Heart right ventricle (tissue), 16 donors: ENCODE results near the gene OGDH. TPM values are rescaled to one million over a fixed set of nuclear protein-coding genes. Genes with fewer than 3 reads are reported as not detected.

ENCODE experiments used
- ATAC-seq, 8 donors: fragments of 200-7000 bp; cut with Tn5 transposase; one replicate each; pipeline ENCODE4 v1.9.1; 2020; ENCODE audit warnings: mild to moderate bottlenecking in 8 of 8, moderate library complexity in 8 of 8, moderate number of reproducible peaks in 1 of 8
- DNase-seq, 2 donors: peaks; one replicate each; pipeline ENCODE4 v3.0.0-alpha.2; 2020
- H3K27ac ChIP-seq, 10 donors: fragments of 200-600 bp; sonication (generic) in 2 of 10; one replicate each; pipeline versions ENCODE4 v1.5.0 to v1.8.0; 2020 to 2022; ENCODE audit warnings: mild to moderate bottlenecking in 3 of 10
- H3K27me3 ChIP-seq, 7 donors: fragments of 200-600 bp; one replicate each; pipeline ENCODE4 v1.8.0; 2021 to 2022; ENCODE audit warnings: mild to moderate bottlenecking in 2 of 7
- H3K36me3 ChIP-seq, 9 donors: fragments of 200-600 bp; sonication (generic) in 1 of 9; one replicate each; pipeline versions ENCODE4 v1.5.0 to v1.8.0; 2020 to 2022; ENCODE audit warnings: mild to moderate bottlenecking in 2 of 9
- H3K4me1 ChIP-seq, 9 donors: fragments of 200-600 bp; sonication (generic) in 1 of 9; one replicate each; pipeline versions ENCODE4 v1.5.0 to v1.8.0; 2020 to 2022; ENCODE audit warnings: mild to moderate bottlenecking in 4 of 9
- H3K4me3 ChIP-seq, 10 donors: fragments of 200-600 bp; sonication (generic) in 2 of 10; one replicate each; pipeline versions ENCODE4 v1.5.0 to v1.8.0; 2020 to 2022; ENCODE audit warnings: mild to moderate bottlenecking in 7 of 10, moderate library complexity in 2 of 10
- H3K9me3 ChIP-seq, 11 donors: fragments of 200-600 bp in 10 of 11; sonication (generic) in 2 of 11; one replicate each; pipeline versions ENCODE4 v1.5.0 to v1.8.0; 2013 to 2022; ENCODE audit warnings: mild to moderate bottlenecking in 2 of 11, control low read depth in 1 of 11, moderate library complexity in 1 of 11
- CTCF ChIP-seq, 9 donors: fragments of 200-600 bp; sonication (generic) in 2 of 9; IDR thresholded peaks; one replicate each; pipeline versions ENCODE4 v1.5.0 to v1.8.0; 2021 to 2022; ENCODE audit warnings: antibody characterized with exemption in 9 of 9, mild to moderate bottlenecking in 5 of 9, moderate library complexity in 1 of 9
- WGBS, 2 donors: extraction: QIAGEN DNeasy Blood & Tissue Kit; methylation state at CpG; one replicate each; pipeline ENCODE4 v1.1.7; 2013; ENCODE audit warnings: inconsistent platforms in 1 of 2; 5-methylcytosine and 5-hydroxymethylcytosine counted together
- intact Hi-C, 10 donors: fragments of 100-400 bp; cut with DNase I; formaldehyde crosslinking; loops; one replicate each; pipeline versions ENCODE4 v1.11.1 to v1.14.2; 2022
- polyA plus RNA-seq, 2 donors: library from polyadenylated mRNA; stranded (reverse); fragments of 200-250 nt; gene quantifications; one replicate each; pipeline ENCODE4 v1.2.3, GENCODE V29; 2013
- total RNA-seq, 10 donors: library from RNA; stranded (reverse); fragmentation: NEBNext Ultra II Directional in 3 of 10; extraction: Animal tissue kit (Norgen Biotek cat#: 25700) in 3 of 10; gene quantifications; one replicate each; pipeline versions ENCODE4 v1.2.1 to v1.2.4, GENCODE V29; 2021 to 2023
- donor health status: Arrhythmogenic right ventricular cardiomyopathy.
- donor health status: ischemic (EF 13 %, LVEDD 7.1; RV severe dilation, severe dysfunction).
- donor health status: healthy with polysubstance abuse.
- donor health status: DM: no; HTN: yes; CAD: no.
- donor health status: DM: no; HTN: no; CAD: no.
- donor health status: ischemic (EF 25% LVEDD 6.9; RV normal size, moderate dysfunction).
- donor health status: ischemic (EF 25% LVEDD 5.7; RV mildly dilated, moderate dysfunction).
- donor health status: healthy.
- donor health status: DM: yes; HTN: yes; CAD: no.
- donor health status: Ischemic cardiomyopathy.
- donor health status: ischemic (EF 35%, LVEDD 5.7; RV mildly dilated, moderate dysfunction).
- donor health status: nonischemic (EF 11% LVEDD 7.7; RV severe dilation, severe dysfunction).
- donor health status: DM: yes; HTN: yes; CAD: no.
- donor health status: PGD.
- donor health status: ischemic (EF 29% LVEDD 5.4; RV normal size, mild dysfunction).
- donor health status: nonischemic (EF 23%, LVEDD 6.1; RV moderate dilation, normal function).

Gene OGDH
- total and polyA plus RNA-seq, 12 donors = 202 to 724 (median 672) TPM

DNA sequence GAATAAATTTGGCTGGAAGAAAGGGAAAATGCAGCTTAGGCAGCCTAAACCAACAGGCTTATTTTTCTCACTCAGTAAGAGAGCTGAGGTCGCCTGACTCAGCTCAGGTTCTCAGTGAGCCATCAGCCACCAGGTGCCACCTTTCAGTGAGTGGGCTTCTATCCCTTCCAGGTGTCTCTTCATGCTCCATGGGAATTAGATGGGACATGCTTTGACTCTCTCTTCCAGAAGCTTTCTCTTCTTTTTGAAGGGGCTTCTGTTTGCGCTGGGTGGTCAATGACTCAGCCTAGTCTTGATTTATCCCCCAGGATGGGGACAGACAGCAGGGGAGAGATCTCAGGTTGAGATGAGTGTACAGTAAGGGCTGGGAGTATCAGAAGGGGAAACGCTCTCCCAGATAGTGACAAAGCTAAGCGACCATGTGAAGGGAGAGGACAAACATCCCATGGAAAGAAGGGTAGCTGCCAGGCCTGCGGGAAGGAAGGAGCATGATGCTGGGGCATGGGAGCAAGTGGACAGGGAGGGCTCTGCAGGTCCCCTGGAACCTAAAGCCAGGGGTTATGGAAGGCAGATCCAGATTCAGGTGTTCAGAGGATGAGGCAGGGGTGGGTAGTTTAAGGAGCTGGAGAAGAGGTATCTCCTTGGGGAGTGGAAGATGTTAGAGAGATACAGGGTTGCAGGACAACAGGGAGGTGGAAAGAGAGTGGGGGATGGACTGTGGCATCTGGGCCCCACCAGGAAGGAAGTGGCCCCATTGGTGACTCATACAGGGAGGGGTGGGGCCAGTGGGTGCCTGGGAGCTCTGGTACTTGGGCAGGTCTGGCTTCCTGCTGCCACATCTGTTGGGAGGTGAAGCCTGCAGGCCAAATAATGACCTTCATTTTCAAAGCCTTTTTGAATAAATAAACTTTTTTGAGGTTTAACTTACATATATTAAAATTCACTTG is 32.5 kb downstream of the OGDH start:
- Histone ChIP-seq H3K27me3 (no peaks in the 10 kb centered on the region), H3K9me3 (no peaks in the 10 kb centered on the region), H3K27ac (peak overlapping the region; percentile 23 to 94 (median 81)), H3K4me3 (no peak overlapping the region), H3K36me3 (peaks cover 0 to 8% (median 0%) of the 10 kb centered on the region in 9 donors), H3K4me1 (peaks cover 13 to 86% (median 76%) of the 10 kb centered on the region in 9 donors)
- intact Hi-C loops = no loop called here
- TF ChIP-seq CTCF (IDR thresholded peaks at IDR 0.05) = peak in 2 of 9 donors; percentile 13
- ATAC-seq (peak; percentile 37 to 68 (median 55)), DNase-seq (peak; percentile 54 to 57)
- WGBS, 2 donors = 70 to 81% methylated on average over 5 of the region's 5 CpGs

DNA sequence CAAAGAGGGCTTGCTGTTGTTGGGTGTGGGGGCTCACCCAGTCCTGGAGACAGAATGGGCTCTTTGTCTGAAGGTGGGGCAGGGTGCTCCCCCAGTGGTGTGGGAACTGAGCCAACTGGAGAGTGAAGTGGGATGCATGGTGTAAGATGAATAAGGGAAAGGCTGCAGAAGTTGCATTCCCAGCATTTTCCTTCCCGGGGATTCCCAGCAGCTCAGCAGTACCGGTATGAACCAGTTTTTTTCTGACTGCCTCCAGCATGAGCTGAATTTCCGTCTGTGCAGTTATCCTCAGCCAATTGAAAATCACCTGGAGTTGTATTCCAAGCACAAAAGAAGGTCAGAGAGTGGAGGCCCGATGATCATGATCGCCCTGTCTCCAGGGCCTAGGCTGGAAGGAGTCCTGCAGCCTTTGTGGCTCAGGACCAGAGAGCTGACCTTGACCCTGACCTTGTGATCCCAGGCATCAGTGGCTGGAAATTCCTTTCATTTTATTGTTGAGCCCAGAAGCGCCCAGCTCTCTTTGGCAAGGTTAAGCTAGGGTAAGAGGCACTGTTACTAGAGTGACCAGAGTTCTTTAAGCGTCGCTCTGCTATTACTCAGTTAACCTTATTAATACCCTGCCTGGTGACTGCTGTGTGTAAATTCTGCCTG is 33.4 kb downstream of the OGDH start:
- Histone ChIP-seq H3K27me3 (no peaks in the 10 kb centered on the region), H3K9me3 (no peaks in the 10 kb centered on the region), H3K36me3 (peaks cover 0 to 8% (median 0%) of the 10 kb centered on the region in 9 donors), H3K27ac (peak overlapping the region; percentile 66 to 94 (median 81)), H3K4me3 (no peak overlapping the region), H3K4me1 (peaks cover 13 to 79% (median 72%) of the 10 kb centered on the region in 9 donors)
- WGBS, 2 donors = 16 to 18% methylated on average over 8 of the region's 8 CpGs
- intact Hi-C loops = no loop called here
- ATAC-seq (peak; percentile 26 to 58 (median 42)), DNase-seq (peak in 1 of 2 donors; percentile 42)
- no peak for TF ChIP-seq CTCF (IDR thresholded peaks at IDR 0.05)

DNA sequence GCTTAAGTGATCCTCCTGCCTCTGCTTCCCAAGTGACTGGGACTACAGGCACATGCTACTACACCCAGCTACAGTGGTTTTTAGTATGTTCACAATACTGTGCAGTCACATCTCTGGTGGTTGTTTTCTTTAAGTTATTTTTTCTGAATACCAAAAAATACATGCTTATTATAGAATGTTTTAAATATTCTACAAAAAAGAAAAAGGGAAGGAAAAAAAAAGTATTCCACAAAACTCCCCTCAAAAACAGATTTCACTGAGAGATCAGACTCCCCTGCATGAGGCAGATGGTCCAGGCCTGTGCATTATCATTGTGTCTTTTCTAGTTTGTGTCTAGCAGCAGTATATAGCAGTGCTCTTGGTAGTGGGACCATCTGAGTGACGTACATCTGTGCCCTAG is 36.8 kb downstream of the OGDH start:
- 80% methylated on average over 1 of the region's 1 CpG for WGBS, 2 donors
- ATAC-seq (no peak), DNase-seq (no peak)
- Histone ChIP-seq H3K36me3 (peaks cover 0 to 40% (median 14%) of the 10 kb centered on the region in 9 donors), H3K27ac (peak overlapping the region in 3 of 10 donors; percentile 13 to 54 (median 23)), H3K4me1 (peaks cover 13 to 66% (median 41%) of the 10 kb centered on the region in 9 donors), H3K27me3 (no peaks in the 10 kb centered on the region), H3K4me3 (no peak overlapping the region), H3K9me3 (no peaks in the 10 kb centered on the region)
- intact Hi-C loops = no loop called here
- TF ChIP-seq CTCF (IDR thresholded peaks at IDR 0.05) = no peak

GRCh38 chr7:44645254-44645653 is 38.8 kb downstream of the OGDH start:
- Histone ChIP-seq H3K4me3 (no peak overlapping the region), H3K4me1 (peaks cover under 1 to 49% (median 21%) of the 10 kb centered on the region in 9 donors), H3K27me3 (no peaks in the 10 kb centered on the region), H3K27ac (peak overlapping the region in 7 of 10 donors; percentile 41 to 64 (median 54)), H3K9me3 (no peaks in the 10 kb centered on the region), H3K36me3 (peaks cover 0 to 60% (median 17%) of the 10 kb centered on the region in 9 donors)
- intact Hi-C loops = no loop called here
- DNase-seq (no peak), ATAC-seq (peak in 1 of 8 donors; percentile 11)
- no peak for TF ChIP-seq CTCF (IDR thresholded peaks at IDR 0.05)
- WGBS, 2 donors = 92 to 93% methylated on average over 11 of the region's 11 CpGs
